MCF 10A (cell line): Measurements from ENCODE around the gene CMTM5. TPM values are rescaled to one million over a fixed set of nuclear protein-coding genes. Genes with fewer than 3 reads are reported as not detected.

Source experiments
- BruUV-seq: library from RNA; stranded (reverse); fragments of 400-500 nt; replicated peaks from 2 replicates; lab custom pipeline; 2021; lab: Mats Ljungman, UMichigan
- CTCF ChIA-PET: fragments of 300-600 bp; sonication (Branson Sonifier 250); formaldehyde crosslinking; extraction: SDS; loops from one replicate; lab custom pipeline; 2021; ENCODE audit warnings: antibody characterized with exemption, inconsistent platforms; lab: Yijun Ruan, JAX
- POLR2A ChIA-PET: fragments of 300-600, 350-650 bp; sonication (Branson Sonifier 250); formaldehyde crosslinking; extraction: SDS; loops from one replicate; lab custom pipeline; 2020; ENCODE audit warnings: antibody characterized with exemption, inconsistent platforms; lab: Yijun Ruan, JAX
- DNase-seq: peaks from one replicate; pipeline ENCODE4 v3.0.0-alpha.2; 2018; ENCODE audit not compliant: unreplicated experiment
- H3K27ac Mint-ChIP-seq: one replicate; pipeline ENCODE4 v1.8.0; 2022; ENCODE audit warnings: mild to moderate bottlenecking, low read depth, mixed read lengths; ENCODE audit not compliant: unreplicated experiment
- H3K27me3 Mint-ChIP-seq: one replicate; pipeline ENCODE4 v1.8.0; 2022; ENCODE audit warnings: mixed read lengths; ENCODE audit not compliant: insufficient read depth, unreplicated experiment
- H3K36me3 Mint-ChIP-seq: one replicate; pipeline ENCODE4 v1.8.0; 2022; ENCODE audit warnings: mild to moderate bottlenecking, moderate library complexity, mixed read lengths; ENCODE audit not compliant: insufficient read depth, unreplicated experiment
- H3K4me1 Mint-ChIP-seq: one replicate; pipeline ENCODE4 v1.8.0; 2022; ENCODE audit warnings: mixed read lengths; ENCODE audit not compliant: insufficient read depth, unreplicated experiment
- H3K4me3 Mint-ChIP-seq: one replicate; pipeline ENCODE4 v1.8.0; 2022; ENCODE audit warnings: mild to moderate bottlenecking, moderate library complexity, mixed read lengths; ENCODE audit not compliant: unreplicated experiment
- H3K9me3 Mint-ChIP-seq: one replicate; pipeline ENCODE4 v1.8.0; 2022; ENCODE audit warnings: mixed read lengths; ENCODE audit not compliant: unreplicated experiment
- CTCF ChIP-seq: fragments of 200-600 bp; IDR thresholded peaks from one replicate; pipeline ENCODE4 v1.8.0; 2022; ENCODE audit warnings: antibody characterized with exemption, mild to moderate bottlenecking; ENCODE audit not compliant: unreplicated experiment
- intact Hi-C: fragments of 100-400 bp; cut with micrococcal nuclease; formaldehyde crosslinking; loops from 2 replicates; pipeline ENCODE4 v1.14.1; 2022
- total RNA-seq: library from RNA; stranded (reverse); gene quantifications from 2 replicates; pipeline ENCODE4 v1.2.3, GENCODE V29; 2022

The CMTM5 gene
- total RNA-seq, 1 experiment from 2014 or later = not detected

- ChIA-PET POLR2A (no interaction called here), CTCF (interaction anchor here (0.7 to 1.4 kb wide), 2 partner anchors 31 to 35 kb away, joined by 3 to 5 read pairs; partner anchors contain the start of gene CMTM5)
- no peak for DNase-seq
- no peak for TF ChIP-seq CTCF
- intact Hi-C loops = no loop called here
- Mint-ChIP-seq H3K27me3 (peaks cover 52% of the 10 kb centered on the region), H3K9me3 (no peaks in the 10 kb centered on the region), H3K27ac (no peak overlapping the region), H3K4me1 (no peaks in the 10 kb centered on the region), H3K4me3 (no peak overlapping the region), H3K36me3 (no peaks in the 10 kb centered on the region)
- no TSS peak for BruUV-seq
Measured at GRCh38 chr14:23411563-23412525, 35.0 kb downstream of the CMTM5 start.

GRCh38 chr14:23413681-23414080 is 36.8 kb downstream of the CMTM5 start:
- intact Hi-C loops = no loop called here
- CTCF ChIA-PET = interaction anchor here (0.6 to 1.0 kb wide), 2 partner anchors 33 to 93 kb away, joined by 3 to 5 read pairs; no protein-coding TSS in a partner anchor
- no peaks in the 10 kb centered on the region for H3K36me3 Mint-ChIP-seq
- H3K27me3 Mint-ChIP-seq = peaks cover 44% of the 10 kb centered on the region
- TF ChIP-seq CTCF = no peak
- no peak overlapping the region for H3K27ac Mint-ChIP-seq
- POLR2A ChIA-PET = no interaction called here
- BruUV-seq = no TSS peak
- no peak for DNase-seq
- H3K4me3 Mint-ChIP-seq = no peak overlapping the region
- H3K9me3 Mint-ChIP-seq = no peaks in the 10 kb centered on the region
- H3K4me1 Mint-ChIP-seq = no peaks in the 10 kb centered on the region

- Mint-ChIP-seq H3K9me3 (no peaks in the 10 kb centered on the region), H3K36me3 (no peaks in the 10 kb centered on the region), H3K4me1 (no peaks in the 10 kb centered on the region), H3K27ac (no peak overlapping the region), H3K27me3 (peaks cover 44% of the 10 kb centered on the region), H3K4me3 (no peak overlapping the region)
- BruUV-seq = no TSS peak
- POLR2A ChIA-PET = interaction anchor here (0.7 kb wide), 1 partner anchor 10 kb away, joined by 3 read pairs; no protein-coding TSS in a partner anchor
- no peak for DNase-seq
- intact Hi-C loops = no loop called here
- CTCF ChIA-PET = interaction anchor here (0.6 to 1.0 kb wide), 4 partner anchors 34 to 146 kb away, joined by 3 to 5 read pairs (median 4); no protein-coding TSS in a partner anchor
- TF ChIP-seq CTCF = no peak
Measured at GRCh38 chr14:23414254-23414653, 37.4 kb downstream of the CMTM5 start.
